Psoas muscle (tissue), 8 donors: ENCODE measurements around the gene ARRDC2. TPM values are rescaled to one million over a fixed set of nuclear protein-coding genes. Genes with fewer than 3 reads are reported as not detected.

Experiments
- ATAC-seq, 4 donors: fragments of 200-7000 bp; cut with Tn5 transposase; one replicate each; pipeline ENCODE4 v1.9.1; 2020; ENCODE audit warnings: moderate library complexity in 3 of 4, mild to moderate bottlenecking in 2 of 4
- DNase-seq, 2 donors: peaks; one replicate each; pipeline ENCODE4 v3.0.0-alpha.2; 2020
- H3K27ac ChIP-seq: fragments of 200-600 bp; one replicate; pipeline ENCODE4 v1.8.0; 2022
- H3K27me3 ChIP-seq, 3 donors: fragments of 200-600 bp in 1 of 3; one replicate each; pipeline versions ENCODE4 v1.6.1 to v1.8.0; 2013 to 2022; ENCODE audit warnings: low read length in 2 of 3, mild to moderate bottlenecking in 2 of 3, moderate library complexity in 1 of 3; ENCODE audit not compliant: insufficient read depth in 3 of 3
- H3K36me3 ChIP-seq, 2 donors: fragments of 200-600 bp in 1 of 2; one replicate each; pipeline versions ENCODE4 v1.6.1 to v1.8.0; 2013 to 2022; ENCODE audit warnings: low read depth in 1 of 2, mild to moderate bottlenecking in 1 of 2, moderate library complexity in 1 of 2; ENCODE audit not compliant: insufficient read depth in 1 of 2
- H3K4me1 ChIP-seq: fragments of 200-600 bp; one replicate; pipeline ENCODE4 v1.8.0; 2022
- H3K4me3 ChIP-seq: fragments of 200-600 bp; one replicate; pipeline ENCODE4 v1.8.0; 2022; ENCODE audit warnings: mild to moderate bottlenecking
- H3K9me3 ChIP-seq: fragments of 200-600 bp; one replicate; pipeline ENCODE4 v1.8.0; 2022
- CTCF ChIP-seq: fragments of 200-600 bp; IDR thresholded peaks from one replicate; pipeline ENCODE4 v1.8.0; 2022; ENCODE audit warnings: antibody characterized with exemption
- WGBS, 3 donors: extraction: QIAGEN DNeasy Blood & Tissue Kit; methylation state at CpG; one replicate each; pipeline versions ENCODE4 v1.1.6 to v1.1.7; 2013; 5-methylcytosine and 5-hydroxymethylcytosine counted together
- intact Hi-C, 2 donors: fragments of 100-400 bp; cut with DNase I; formaldehyde crosslinking; loops; one replicate each; pipeline versions ENCODE4 v1.11.0 to v1.14.2; 2022
- long read RNA-seq, 2 donors: library from polyadenylated mRNA; unstranded; transcript quantifications; one replicate each; pipeline ENCODE4 v2.0.0, GENCODE V29; 2021
- polyA plus RNA-seq, 3 donors: library from polyadenylated mRNA; stranded (reverse); fragments of 200-250 nt; gene quantifications; one replicate each; pipeline ENCODE4 v1.2.3, GENCODE V29; 2013
- total RNA-seq, 4 donors: library from RNA; stranded (reverse); fragmentation: NEBNext Ultra II Directional in 2 of 4; extraction: Animal tissue kit (Norgen Biotek cat#: 25700) in 2 of 4; gene quantifications; one replicate each; pipeline versions ENCODE4 v1.2.1 to v1.2.4, GENCODE V29; 2021 to 2023
- donor health status: healthy with polysubstance abuse.
- donor health status: DM: no; HTN: no; CAD: no; lungs with moderate emphysema.
- donor health status: Bipolar disorder and iron deficiency.
- donor health status: healthy.
- donor health status: DM: yes; HTN: yes; CAD: no.
- donor health status: DM: no; HTN: no; CAD: no.
- donor health status: DM: no; HTN: no; CAD: no.
- donor health status: DM: yes; HTN: yes; CAD: no.

The ARRDC2 gene
- total RNA-seq = 100 to 1,000 TPM in 2 of 4 donors, 10 to 100 TPM in 2; 43.4 to 399 (median 98.4) TPM
- 100 to 1,000 TPM; 173 to 294 (median 281) TPM for polyA plus RNA-seq
- long read RNA-seq, donor 1, transcript ARRDC2-201 (8 exons, 2,503 nt) = major isoform, 27 of 58 reads
- long read RNA-seq, donor 1, transcript ARRDC2-202 (8 exons, 2,528 nt) = minor isoform, 6 of 58 reads
- long read RNA-seq, donor 1, partial matches to known transcripts = 18 of 58 reads
- long read RNA-seq, donor 1, other reads (novel, unspliced or antisense) = 3 of 58 reads
- long read RNA-seq, donor 2, transcript ARRDC2-202 (8 exons, 2,528 nt) = minor isoform, 5 of 681 reads
- long read RNA-seq, donor 2, transcript ARRDC2-201 (8 exons, 2,503 nt) = major isoform, 300 of 681 reads
- long read RNA-seq, donor 2, transcript ARRDC2-203 (2 exons, 3,748 nt) = minor isoform, 70 of 681 reads
- long read RNA-seq, donor 2, partial matches to known transcripts = 274 of 681 reads
- long read RNA-seq, donor 2, other reads (novel, unspliced or antisense) = 32 of 681 reads

GRCh38 chr19:18007917-18008673 lies at the start of gene ARRDC2:
Gene ARRDC2 (plus strand): TSS chr19:18008170. CDS start chr19:18008311, 141 bp downstream.
- Histone ChIP-seq H3K4me3 (peak within 1 kb of the TSS; percentile 85), H3K4me1 (peaks cover 33% of the 10 kb centered on the region), H3K27ac (peak within 1 kb of the TSS; percentile 97), H3K36me3 (peaks cover 6 to 42% of the 10 kb centered on the region in 2 donors), H3K9me3 (no peaks in the 10 kb centered on the region), H3K27me3 (peaks cover 0 to 3% (median 0%) of the 10 kb centered on the region in 3 donors)
- intact Hi-C loops = loop anchor here (1.0 to 10.0 kb wide), 2 partner anchors 50 to 147 kb away; partner anchors contain the start of gene PIK3R2 (in 1 of the 2)
- WGBS, 3 donors = 6 to 18% (median 10%) methylated on average over 64 to 92 of the region's 92 CpGs
- ATAC-seq (peak; percentile 75 to 83 (median 80)), DNase-seq (peak; percentile 93 to 97)
- no peak for TF ChIP-seq CTCF

- 38 to 50% (median 48%) methylated on average over 12 to 13 of the region's 13 CpGs for WGBS, 3 donors
- peaks cover 0 to 65% (median 22%) of the 10 kb centered on the region in 3 donors for H3K27me3 ChIP-seq
- H3K36me3 ChIP-seq = no peaks in the 10 kb centered on the region
- TF ChIP-seq CTCF = no peak
- H3K4me3 ChIP-seq = no peak overlapping the region
- ATAC-seq (no peak), DNase-seq (no peak)
- intact Hi-C loops = loop anchor here in 1 of 2 donors (10.0 kb wide), 1 partner anchor 329 kb away; no protein-coding TSS in a partner anchor
- H3K27ac ChIP-seq = no peak overlapping the region
- no peaks in the 10 kb centered on the region for H3K4me1 ChIP-seq
- H3K9me3 ChIP-seq = no peaks in the 10 kb centered on the region
These were observed 43.9 kb upstream of the ARRDC2 start for GRCh38 chr19:17963936-17964691.

GRCh38 chr19:17965370-17966128 lies 42.4 kb upstream of the ARRDC2 start:
- 58 to 60% (median 58%) methylated on average over 9 to 11 of the region's 11 CpGs for WGBS, 3 donors
- no peak for DNase-seq
- no peaks in the 10 kb centered on the region for H3K36me3 ChIP-seq
- ATAC-seq = no peak
- intact Hi-C loops = loop anchor here in 1 of 2 donors (10.0 kb wide), 1 partner anchor 331 kb away; no protein-coding TSS in a partner anchor
- no peak overlapping the region for H3K27ac ChIP-seq
- H3K4me1 ChIP-seq = no peaks in the 10 kb centered on the region
- no peaks in the 10 kb centered on the region for H3K9me3 ChIP-seq
- peaks cover 0 to 71% (median 22%) of the 10 kb centered on the region in 3 donors for H3K27me3 ChIP-seq
- H3K4me3 ChIP-seq = no peak overlapping the region
- TF ChIP-seq CTCF = no peak

- intact Hi-C loops = loop anchor here in 1 of 2 donors (10.0 kb wide), 1 partner anchor 331 kb away; no protein-coding TSS in a partner anchor
- H3K36me3 ChIP-seq = no peaks in the 10 kb centered on the region
- no peak for TF ChIP-seq CTCF
- DNase-seq (no peak), ATAC-seq (no peak)
- H3K27ac ChIP-seq = no peak overlapping the region
- no peaks in the 10 kb centered on the region for H3K9me3 ChIP-seq
- H3K4me1 ChIP-seq = no peaks in the 10 kb centered on the region
- no peak overlapping the region for H3K4me3 ChIP-seq
- WGBS, 3 donors = 41 to 50% (median 42%) methylated on average over 2 of the region's 2 CpGs
- peaks cover 0 to 71% (median 22%) of the 10 kb centered on the region in 3 donors for H3K27me3 ChIP-seq
These were observed 41.9 kb upstream of the ARRDC2 start for GRCh38 chr19:17966129-17966483.
